Erythroblast (primary cell): Measurements from ENCODE around the gene ARPC1B.
"Not testable (repeated sequence)": the region's sequence is repeated elsewhere in the genome, so short reads cannot be mapped to it uniquely, and the experiment has no call there.

Experiments
- DNase-seq, 2 experiments: peaks; one replicate each; lab custom pipeline; 2025; lab: John Stamatoyannopoulos, UW
- GATA1 ChIP-seq: IDR thresholded peaks from 2 replicates; pipeline ENCODE4 v1.6.1; 2011; ENCODE audit warnings: low read depth, mild to moderate bottlenecking, control low read depth, low read length, moderate library complexity
- POLR2A ChIP-seq: IDR thresholded peaks from 2 replicates; pipeline ENCODE4 v1.6.1; 2011; ENCODE audit warnings: mild to moderate bottlenecking, low read length

Gene ARPC1B

DNA sequence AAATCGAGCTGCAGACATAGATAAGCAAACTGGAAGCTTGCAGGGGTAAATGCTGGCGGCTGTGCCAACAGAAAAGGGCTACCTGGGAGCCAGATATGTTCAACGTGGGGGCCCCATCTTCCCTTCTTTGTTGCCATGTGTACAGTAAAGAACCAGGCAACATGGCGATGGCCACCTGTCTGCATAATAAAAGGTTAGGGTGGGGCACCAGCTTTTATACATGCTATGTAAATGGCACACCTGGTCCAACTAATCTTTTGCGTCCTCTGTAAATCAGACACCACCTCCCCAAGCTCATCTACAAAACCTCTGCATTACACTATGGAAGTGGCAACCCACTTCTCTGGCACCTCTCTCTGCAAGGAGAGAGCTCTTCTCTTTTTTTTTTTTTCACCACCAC, 48.1 kb downstream of the ARPC1B start:
- no peak for TF ChIP-seq GATA1
- no peak for TF ChIP-seq POLR2A
- DNase-seq, result no peak

DNA sequence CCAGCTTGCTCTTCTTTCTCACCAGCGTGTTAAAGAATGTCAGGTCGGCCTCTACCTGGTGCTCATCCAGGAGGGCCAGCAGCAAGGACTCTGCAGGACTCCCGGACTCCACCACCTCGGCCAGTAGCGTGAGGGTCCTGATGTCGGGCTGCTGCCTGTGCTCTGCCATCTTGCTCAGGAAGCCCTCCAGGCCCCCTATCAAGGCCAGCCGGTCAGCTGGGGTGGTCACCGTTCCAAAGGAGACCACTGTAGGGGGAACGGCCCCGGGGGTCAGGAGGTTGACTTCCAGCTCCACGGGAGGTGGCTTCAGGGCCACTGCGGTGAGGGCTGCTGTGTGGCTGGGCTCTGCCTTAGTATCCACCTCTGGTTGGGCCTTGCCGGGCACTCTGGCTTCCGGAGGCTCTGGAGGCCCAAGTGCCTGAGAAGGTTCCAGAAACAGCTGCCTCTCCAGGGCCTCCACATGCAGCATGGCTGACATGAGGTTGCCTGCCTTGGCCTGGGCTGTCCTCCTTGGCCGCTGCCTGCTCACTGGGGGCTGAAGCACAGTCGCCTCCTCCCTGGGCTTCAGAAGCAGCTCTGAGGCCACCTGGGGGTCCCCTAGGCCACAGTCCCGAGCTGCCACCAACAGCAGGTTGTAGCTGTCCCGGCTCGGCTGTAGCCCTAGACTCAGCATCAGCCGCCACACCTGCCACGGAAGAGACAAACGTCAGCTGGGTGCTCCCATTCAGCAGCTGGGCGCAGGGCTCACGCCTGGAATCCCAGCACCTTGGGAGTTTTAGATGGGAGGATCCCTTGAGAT, 50.6 kb downstream of the ARPC1B start:
- no peak for TF ChIP-seq GATA1
- no peak for TF ChIP-seq POLR2A
- DNase-seq, result no peak

- DNase-seq, result no peak
- TF ChIP-seq POLR2A (no peak), GATA1 (no peak)
Measured at GRCh38 chr7:99428972-99429566, 54.5 kb downstream of the ARPC1B start.

DNA sequence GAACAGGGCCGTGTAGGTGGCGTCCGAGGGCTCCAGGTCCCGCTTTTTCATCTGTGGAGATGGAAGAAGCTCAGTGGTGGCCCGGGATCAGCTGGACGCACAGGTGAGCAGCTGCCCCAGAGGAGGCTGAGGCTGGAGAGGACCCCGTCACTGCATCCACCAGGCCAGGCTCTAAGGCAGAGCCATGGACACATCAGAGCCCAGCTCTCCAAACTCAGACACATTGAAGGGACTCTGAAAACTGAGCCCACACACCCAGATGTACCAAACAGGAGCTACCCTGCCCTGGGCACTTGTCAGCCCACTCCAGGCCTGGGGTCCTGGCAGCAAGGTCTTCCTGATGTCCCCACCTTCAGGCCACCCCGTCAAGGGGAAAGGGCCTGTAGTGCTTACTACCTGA, 55.2 kb downstream of the ARPC1B start:
- TF ChIP-seq POLR2A (no peak), GATA1 (no peak)

GRCh38 chr7:99431756-99432540, 57.4 kb downstream of the ARPC1B start:
- DNase-seq, result not testable (repeated sequence)

More for the DNA sequence above, 55.2 kb downstream of the ARPC1B start:
- DNase-seq, result no peak

DNA sequence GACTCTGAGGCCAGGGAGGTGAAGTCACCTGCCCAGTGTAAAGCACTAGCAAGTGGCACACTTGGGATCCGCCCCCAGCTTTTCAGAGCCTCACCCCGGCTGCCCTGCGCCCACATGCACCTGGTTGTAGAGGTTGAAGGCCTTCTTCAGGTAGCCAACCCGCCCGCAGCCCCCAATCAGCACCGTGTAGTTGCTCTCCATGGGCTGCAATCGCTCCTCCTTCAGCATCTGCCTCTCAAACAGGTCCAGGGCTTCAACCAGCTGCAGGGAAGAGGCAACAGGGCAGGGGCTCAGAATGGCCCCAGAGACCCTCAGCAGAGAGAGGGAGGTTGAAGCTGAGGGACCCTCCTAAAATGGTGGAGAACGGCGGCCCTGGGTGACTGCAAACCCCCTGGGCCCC, 58.6 kb downstream of the ARPC1B start:
- TF ChIP-seq GATA1, result no peak
- TF ChIP-seq POLR2A, result no peak
- no peak for DNase-seq

GRCh38 chr7:99437946-99438572, 63.5 kb downstream of the ARPC1B start:
- DNase-seq, result peak; percentile 35 to 44
- TF ChIP-seq GATA1, result no peak
- TF ChIP-seq POLR2A, result no peak

- TF ChIP-seq GATA1 (no peak), POLR2A (peak; percentile 59)
- peak; percentile 95 to 96 for DNase-seq
Measured at GRCh38 chr7:99438573-99439480, 64.3 kb downstream of the ARPC1B start, which contains the start of the genes CPSF4 and PTCD1. Gene CPSF4, plus strand, starts transcription at chr7:99438943. Its CDS starts 140 bp downstream, at chr7:99439083. Gene PTCD1, minus strand, starts transcription at chr7:99438798. Its CDS starts 3,556 bp downstream, at chr7:99435242.

DNA sequence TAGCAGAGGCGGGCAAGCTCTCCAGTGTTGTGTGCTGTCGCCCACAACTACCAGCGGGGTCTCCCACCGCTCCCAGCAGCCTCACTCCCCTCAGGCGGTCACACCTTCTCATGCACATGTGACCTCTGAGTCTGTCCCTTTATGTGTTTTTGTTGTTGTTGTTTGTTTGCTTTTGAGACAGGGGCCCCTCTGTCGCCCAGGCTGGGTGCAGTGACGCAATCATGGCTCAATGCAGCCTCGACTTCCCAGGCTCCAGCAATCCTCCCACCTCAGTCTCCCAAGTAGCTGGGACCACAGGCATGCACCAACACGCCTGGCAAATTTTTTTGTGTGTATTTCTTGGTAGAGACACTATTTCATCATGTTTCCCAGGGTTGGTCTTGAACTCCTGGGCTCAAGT, 65.7 kb downstream of the ARPC1B start:
- peak in 1 of 2 experiments; percentile 15 for DNase-seq
- TF ChIP-seq GATA1, result no peak
- TF ChIP-seq POLR2A, result no peak
